GM18508 (cell line): ENCODE results near the gene MYRIP.
"Not testable (repeated sequence)": the region's sequence is repeated elsewhere in the genome, so short reads cannot be mapped to it uniquely, and the experiment has no call there.

Experiments
- ATAC-seq: cut with Tn5 transposase; IDR thresholded peaks from one replicate; pipeline ENCODE4 v1.9.1; 2021; ENCODE audit warnings: moderate number of reproducible peaks; ENCODE audit not compliant: insufficient read depth, unreplicated experiment

MYRIP gene

GRCh38 chr3:40020689-40021088, 211.3 kb downstream of the MYRIP start:
- no peak for ATAC-seq

DNA sequence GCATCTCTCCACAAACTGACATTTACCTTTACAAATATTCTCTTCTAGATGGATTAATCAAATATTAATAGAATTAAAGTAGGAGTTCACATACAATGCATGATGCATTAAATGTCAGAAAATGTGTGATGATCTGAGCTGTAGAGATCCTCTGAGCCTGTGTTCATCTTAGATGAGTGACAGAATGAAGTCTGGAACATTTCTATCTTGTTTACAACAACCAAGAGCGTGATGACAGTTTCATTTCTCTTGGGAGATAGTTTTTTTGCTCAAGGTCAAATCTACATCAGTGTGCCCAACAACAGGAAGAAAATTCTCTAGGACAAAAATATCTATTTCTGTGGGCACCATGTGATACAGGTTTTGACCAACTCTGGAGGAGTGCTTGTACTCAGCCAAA, 211.9 kb downstream of the MYRIP start:
- ATAC-seq, result no peak

DNA sequence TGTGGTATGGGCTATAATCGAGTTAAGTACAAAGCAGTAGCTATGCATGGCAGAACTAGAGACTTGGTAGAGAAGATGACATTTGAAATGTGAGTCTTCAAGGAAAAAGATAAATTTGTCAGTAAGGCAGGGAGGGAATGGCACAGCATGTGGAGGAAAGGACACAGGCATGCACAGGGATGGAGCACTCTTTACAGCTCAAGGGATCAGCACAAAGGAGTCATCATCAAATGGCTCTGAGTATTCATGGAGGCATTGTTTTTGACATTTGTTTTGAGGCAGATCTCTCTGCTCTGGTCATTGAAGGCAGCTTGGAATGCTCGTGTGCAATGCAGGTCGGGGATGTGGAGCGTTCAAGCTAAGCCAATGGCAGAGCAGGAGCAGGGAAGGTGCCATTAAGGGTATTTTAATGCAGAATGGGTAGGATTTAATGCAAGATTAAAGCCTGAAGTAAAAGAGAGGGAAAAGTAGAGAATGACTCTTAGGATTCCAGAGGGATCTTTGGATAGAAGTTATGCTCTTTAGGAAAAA, 213.0 kb downstream of the MYRIP start:
- ATAC-seq, result no peak

- no peak for ATAC-seq
Measured at GRCh38 chr3:40024526-40024925, 215.1 kb downstream of the MYRIP start.

DNA sequence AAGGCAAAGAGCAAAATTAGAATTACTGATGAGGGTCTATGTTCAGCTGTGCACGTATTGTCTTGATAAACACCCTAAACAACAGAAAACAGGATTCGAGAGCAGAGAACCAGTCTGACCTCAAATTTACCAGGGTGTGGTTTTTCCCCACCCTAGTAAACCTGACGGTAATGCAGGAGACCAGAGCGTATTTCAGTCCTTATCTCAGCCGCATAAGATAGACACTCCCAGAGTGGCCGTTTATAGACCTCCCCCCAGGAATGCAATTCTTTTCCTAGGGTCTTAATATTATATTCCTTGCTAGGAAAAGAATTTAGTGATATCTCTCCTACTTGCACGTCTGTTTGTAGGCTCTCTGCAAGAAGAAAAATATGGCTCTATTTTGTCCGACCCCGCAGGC, 216.5 kb downstream of the MYRIP start:
- ATAC-seq, result not testable (repeated sequence)

GRCh38 chr3:40035177-40035576, 225.8 kb downstream of the MYRIP start:
- no peak for ATAC-seq

- no peak for ATAC-seq
Measured at GRCh38 chr3:40037582-40037981, 228.2 kb downstream of the MYRIP start.

GRCh38 chr3:40042752-40043443, 233.5 kb downstream of the MYRIP start:
- ATAC-seq, result no peak

DNA sequence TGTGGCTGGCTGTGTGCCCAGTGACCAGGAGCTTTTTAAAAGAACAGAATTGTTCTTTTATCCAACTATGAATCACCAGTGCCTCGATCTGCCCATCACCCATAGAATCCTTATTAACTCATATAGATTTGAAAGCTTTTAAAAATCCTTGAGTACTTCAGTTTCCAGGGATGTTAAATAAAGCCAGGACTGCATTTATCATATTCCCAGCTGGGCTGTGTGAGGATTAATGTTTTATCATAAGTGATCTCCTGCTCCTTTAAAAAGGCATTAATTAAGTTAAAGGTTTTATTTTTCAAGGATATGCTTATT, 234.0 kb downstream of the MYRIP start:
- ATAC-seq, result no peak

DNA sequence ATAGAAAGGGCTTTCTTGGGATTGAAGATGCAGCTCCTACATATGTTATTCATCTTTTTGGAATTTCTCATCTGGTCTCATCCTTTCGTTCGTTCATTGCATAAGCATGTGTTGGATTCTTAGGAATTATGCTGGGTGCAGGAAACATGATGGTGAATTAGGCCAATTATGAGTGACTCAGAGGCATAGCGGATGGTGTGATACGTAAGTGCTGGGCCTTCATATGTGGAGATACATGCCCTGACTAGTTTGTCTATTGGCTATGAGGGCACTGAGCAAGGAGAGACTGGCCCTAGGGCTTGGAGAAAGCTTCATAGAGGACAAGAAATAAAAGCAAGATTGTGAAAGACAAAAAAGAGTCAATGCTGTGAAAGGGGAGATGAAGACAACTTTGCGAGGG, 235.1 kb downstream of the MYRIP start:
- ATAC-seq, result no peak

DNA sequence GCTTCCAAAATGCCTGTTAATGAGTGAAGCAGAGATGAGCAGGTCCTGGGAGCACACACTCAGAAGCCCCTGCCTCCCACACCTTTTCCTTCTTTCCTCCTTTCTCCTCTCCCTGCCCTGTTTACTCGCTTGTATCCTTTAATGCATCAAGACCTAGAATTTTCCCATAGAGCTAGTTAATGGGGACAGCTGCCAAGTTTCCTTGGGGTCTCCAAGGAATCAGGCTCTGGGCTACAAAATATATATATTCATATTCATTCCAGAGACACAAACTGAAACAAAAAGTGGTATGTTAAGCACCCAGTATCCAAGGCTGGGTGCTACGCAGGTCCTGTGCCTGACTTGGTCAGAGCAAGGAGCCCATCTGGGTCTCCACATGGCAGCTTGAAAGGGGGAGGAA, 235.6 kb downstream of the MYRIP start:
- ATAC-seq, result no peak

GRCh38 chr3:40046149-40046548, 236.7 kb downstream of the MYRIP start:
- no peak for ATAC-seq

DNA sequence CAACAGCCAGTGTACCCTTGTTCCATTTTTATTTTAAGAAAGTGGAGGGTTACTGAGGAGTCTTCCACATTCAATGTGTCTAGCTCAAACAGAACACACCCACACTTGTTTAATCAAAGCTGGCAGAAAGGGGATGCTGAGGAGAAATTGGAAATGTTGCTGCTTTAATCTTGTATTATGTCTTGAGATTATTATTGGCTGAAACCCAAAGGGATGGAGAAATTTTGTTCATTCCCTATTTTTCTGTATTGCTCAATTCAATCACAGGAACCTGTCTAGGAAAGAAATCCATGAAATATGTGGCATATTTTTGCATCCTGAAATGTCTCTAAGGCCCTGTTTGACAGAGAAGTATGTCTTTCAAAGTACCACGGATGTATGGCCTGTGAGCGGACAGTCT, 238.0 kb downstream of the MYRIP start:
- ATAC-seq, result no peak

GRCh38 chr3:40053663-40054062, 244.3 kb downstream of the MYRIP start:
- ATAC-seq, result no peak

DNA sequence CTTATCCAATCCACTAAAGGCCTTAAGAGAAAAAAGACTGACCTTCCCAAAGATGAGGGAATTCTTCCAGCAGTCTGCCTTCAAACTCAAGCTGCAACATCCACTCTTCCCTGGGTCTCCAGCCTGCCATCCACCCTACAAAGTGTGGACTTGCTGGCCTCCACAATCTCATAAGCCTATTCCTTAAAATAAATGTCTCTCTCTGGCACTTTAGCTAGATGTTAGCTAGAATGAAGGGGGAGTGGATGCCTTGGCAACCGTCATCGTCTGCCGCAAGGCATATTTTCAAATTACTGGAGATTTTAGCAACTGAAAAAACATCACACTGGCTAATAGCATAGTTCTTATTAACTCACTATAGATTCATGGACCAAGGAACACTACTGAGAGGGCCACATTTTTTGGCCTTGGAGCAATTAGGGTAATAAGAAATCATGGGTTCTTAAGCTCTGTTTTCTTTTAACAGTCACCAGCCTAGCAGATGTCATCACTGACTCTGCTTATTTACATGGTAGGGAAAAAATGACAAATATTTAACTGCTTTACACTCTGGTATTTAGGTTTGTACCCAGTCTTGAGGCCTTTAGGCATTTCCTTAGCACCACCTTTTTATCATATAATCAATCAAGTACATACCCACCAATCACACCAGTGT, 245.3 kb downstream of the MYRIP start:
- ATAC-seq, result no peak

GRCh38 chr3:40055361-40055760, 246.0 kb downstream of the MYRIP start:
- ATAC-seq, result no peak

- ATAC-seq, result no peak
Measured at GRCh38 chr3:40055956-40056355, 246.5 kb downstream of the MYRIP start.

DNA sequence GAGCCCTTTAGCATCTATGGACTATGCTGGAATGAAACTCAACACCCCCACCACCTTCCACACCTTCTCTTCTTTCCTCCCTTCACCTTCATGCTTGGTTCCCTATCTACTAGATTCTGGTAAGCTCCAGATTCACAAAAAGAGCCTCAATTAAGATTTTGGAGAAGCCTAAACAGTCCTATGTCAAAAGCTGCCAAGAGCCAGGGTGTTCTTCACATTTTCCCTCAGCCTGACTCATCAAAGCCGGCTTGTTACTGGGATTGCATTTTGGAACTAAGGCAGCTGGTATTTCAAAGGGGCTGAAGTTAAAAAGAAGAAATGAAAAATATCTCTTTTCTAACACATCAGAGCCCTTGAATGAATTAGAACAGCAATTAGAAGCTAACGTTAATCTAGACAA, 247.7 kb downstream of the MYRIP start:
- no peak for ATAC-seq

GRCh38 chr3:40057786-40058185, 248.4 kb downstream of the MYRIP start:
- no peak for ATAC-seq

DNA sequence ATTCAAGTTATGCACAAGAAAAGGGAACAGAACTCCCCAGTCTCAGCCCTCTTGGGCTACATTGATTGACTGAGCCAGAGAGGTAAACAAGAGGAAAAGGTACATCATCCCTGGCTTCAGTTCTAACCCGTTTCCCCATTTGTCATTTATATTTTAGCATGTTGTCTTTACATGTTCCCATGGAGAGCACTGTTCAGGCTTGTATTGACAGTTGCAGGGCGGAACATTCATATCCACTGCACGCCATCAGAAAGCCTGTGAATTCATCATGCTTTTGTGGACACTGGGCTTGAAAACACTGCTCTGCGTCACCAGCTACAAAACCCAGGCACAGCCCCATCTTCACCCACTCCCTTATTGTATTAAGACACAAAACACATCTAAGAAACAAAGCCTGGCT, 259.2 kb downstream of the MYRIP start:
- ATAC-seq, result no peak

DNA sequence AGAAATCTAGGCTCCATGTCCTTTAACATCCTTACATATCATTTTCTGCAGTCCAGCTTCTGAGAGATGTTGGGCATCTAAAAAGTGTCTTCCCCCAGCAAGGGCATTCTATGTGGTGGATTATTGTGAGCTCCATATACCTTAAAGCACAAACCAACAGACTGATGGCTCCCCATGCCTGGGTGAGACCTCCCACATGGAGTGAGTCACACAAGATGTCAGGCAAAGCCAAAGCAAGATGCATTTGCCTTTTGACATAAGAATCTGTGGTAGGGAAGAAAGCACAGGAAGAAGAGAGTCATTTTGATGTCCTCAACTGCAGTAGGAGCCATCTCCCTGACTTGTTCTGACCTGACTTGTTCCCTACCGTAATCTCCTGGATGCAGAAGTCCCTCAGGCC, 261.4 kb downstream of the MYRIP start:
- no peak for ATAC-seq

DNA sequence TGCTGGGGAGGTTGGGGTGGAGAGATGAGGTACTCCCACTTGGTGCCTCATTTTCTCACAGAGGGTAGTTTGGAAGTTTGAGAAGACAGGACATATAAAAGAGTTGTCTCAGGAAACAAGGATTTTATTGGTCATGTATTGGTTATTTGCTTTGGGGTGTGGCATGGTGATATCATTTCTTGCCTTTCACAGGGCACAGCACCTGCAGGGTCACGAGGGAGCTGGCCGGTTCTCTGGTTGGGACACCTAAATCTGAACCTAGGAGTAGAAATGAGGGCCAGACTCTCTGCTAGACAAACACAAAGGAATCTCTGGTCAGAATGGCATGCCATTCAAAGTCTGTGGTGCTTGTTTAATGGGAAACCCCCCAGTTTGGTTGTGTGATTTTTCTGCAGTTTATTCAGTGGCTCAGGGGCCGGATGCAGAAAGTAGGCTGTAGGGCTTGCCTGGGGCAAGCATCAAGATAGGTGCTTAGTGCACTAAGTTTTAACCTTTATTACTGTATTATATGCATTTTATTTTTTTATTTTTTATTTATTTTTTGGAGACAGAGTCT, 262.4 kb downstream of the MYRIP start:
- no peak for ATAC-seq
